Liver (tissue), 9 donors: ENCODE data around the gene TMEM86B. TPM values are rescaled to one million over a fixed set of nuclear protein-coding genes. Genes with fewer than 3 reads are reported as not detected.

Source experiments
- DNase-seq: peaks from one replicate; pipeline ENCODE4 v3.0.0-alpha.2; 2017; ENCODE audit warnings: low spot score
- H3K27ac ChIP-seq, 2 donors: one replicate each; pipeline ENCODE4 v1.7.0; 2013; ENCODE audit warnings: inconsistent platforms in 2 of 2, low read length in 2 of 2, control low read depth in 1 of 2, low read depth in 1 of 2, mild to moderate bottlenecking in 1 of 2
- H3K27me3 ChIP-seq, 4 donors: one replicate each; pipeline versions ENCODE4 v1.6.1 to v1.7.0; 2013; ENCODE audit warnings: low read length in 3 of 4, inconsistent platforms in 1 of 4, mild to moderate bottlenecking in 1 of 4, moderate library complexity in 1 of 4; ENCODE audit not compliant: control insufficient read depth in 4 of 4, insufficient read depth in 4 of 4
- H3K36me3 ChIP-seq, 4 donors: one replicate each; pipeline versions ENCODE4 v1.6.1 to v1.7.0; 2013; ENCODE audit warnings: low read length in 3 of 4, mild to moderate bottlenecking in 3 of 4, low read depth in 1 of 4, moderate library complexity in 1 of 4; ENCODE audit not compliant: control insufficient read depth in 4 of 4, insufficient read depth in 3 of 4
- H3K4me1 ChIP-seq, 4 donors: one replicate each; pipeline versions ENCODE4 v1.6.1 to v1.7.0; 2013; ENCODE audit warnings: low read length in 3 of 4, mild to moderate bottlenecking in 3 of 4, moderate library complexity in 1 of 4; ENCODE audit not compliant: control insufficient read depth in 4 of 4, insufficient read depth in 4 of 4
- H3K4me3 ChIP-seq, 3 donors: one replicate each; pipeline versions ENCODE4 v1.6.1 to v1.7.0; 2013; ENCODE audit warnings: low read length in 3 of 3, control low read depth in 1 of 3, low read depth in 1 of 3, mild to moderate bottlenecking in 1 of 3
- H3K9ac ChIP-seq, 2 donors: one replicate each; pipeline ENCODE4 v1.7.0; 2013; ENCODE audit warnings: low read length in 2 of 2, mild to moderate bottlenecking in 2 of 2, moderate library complexity in 2 of 2, control low read depth in 1 of 2, low read depth in 1 of 2
- H3K9me3 ChIP-seq, 4 donors: one replicate each; pipeline versions ENCODE4 v1.6.1 to v1.7.0; 2013; ENCODE audit warnings: low read length in 3 of 4; ENCODE audit not compliant: control insufficient read depth in 4 of 4
- ATF3 ChIP-seq: IDR thresholded peaks from 2 replicates; pipeline ENCODE4 v1.6.1; 2016; ENCODE audit warnings: antibody characterized with exemption
- CTCF ChIP-seq: fragments of 150-350 bp; IDR thresholded peaks from 2 replicates; pipeline ENCODE4 v1.5.1; 2017; ENCODE audit warnings: improper control_type of control experiment, low read depth, low read length; ENCODE audit not compliant: missing input control
- FOXA2 ChIP-seq: IDR thresholded peaks from 2 replicates; pipeline ENCODE4 v1.6.1; 2016; ENCODE audit warnings: antibody characterized with exemption
- GABPA ChIP-seq, 2 donors: IDR thresholded peaks in 1 of 2; conservative IDR thresholded peaks in 1 of 2; 2 replicates each; pipeline ENCODE4 v1.6.1; 2016; ENCODE audit warnings: antibody characterized with exemption in 2 of 2, mild to moderate bottlenecking in 1 of 2, moderate library complexity in 1 of 2
- HNF4A ChIP-seq, 2 donors: conservative IDR thresholded peaks; 2 replicates each; pipeline ENCODE4 v1.6.1; 2016; ENCODE audit warnings: antibody characterized with exemption in 2 of 2, mild to moderate bottlenecking in 2 of 2
- HNF4G ChIP-seq: IDR thresholded peaks from 2 replicates; pipeline ENCODE4 v1.6.1; 2016; ENCODE audit warnings: antibody characterized with exemption
- JUND ChIP-seq, 2 donors: IDR thresholded peaks; 2 replicates each; pipeline ENCODE4 v1.6.1; 2016; ENCODE audit warnings: antibody characterized with exemption in 2 of 2
- MAX ChIP-seq: IDR thresholded peaks from 2 replicates; pipeline ENCODE4 v1.6.1; 2016; ENCODE audit warnings: antibody characterized with exemption
- NR2F2 ChIP-seq: IDR thresholded peaks from 2 replicates; pipeline ENCODE4 v1.6.1; 2016; ENCODE audit warnings: antibody characterized with exemption
- RAD21 ChIP-seq, 2 donors: IDR thresholded peaks; 2 replicates each; pipeline ENCODE4 v1.6.1; 2016; ENCODE audit warnings: antibody characterized with exemption in 2 of 2, mild to moderate bottlenecking in 2 of 2
- REST ChIP-seq: IDR thresholded peaks from 2 replicates; pipeline ENCODE4 v1.6.1; 2016; ENCODE audit warnings: antibody characterized with exemption, mild to moderate bottlenecking
- RXRA ChIP-seq, 2 donors: IDR thresholded peaks; 2 replicates each; pipeline ENCODE4 v1.6.1; 2017 to 2018; ENCODE audit warnings: antibody characterized with exemption in 2 of 2, mild to moderate bottlenecking in 1 of 2
- SP1 ChIP-seq: IDR thresholded peaks from 2 replicates; pipeline ENCODE4 v1.6.1; 2018; ENCODE audit warnings: antibody characterized with exemption, mild to moderate bottlenecking
- TAF1 ChIP-seq: conservative IDR thresholded peaks from 2 replicates; pipeline ENCODE4 v1.6.1; 2016; ENCODE audit warnings: antibody characterized with exemption, mild to moderate bottlenecking
- YY1 ChIP-seq: IDR thresholded peaks from 2 replicates; pipeline ENCODE4 v1.6.1; 2016; ENCODE audit warnings: antibody characterized with exemption, mild to moderate bottlenecking
- ZBTB33 ChIP-seq: IDR thresholded peaks from 2 replicates; pipeline ENCODE4 v1.6.1; 2016; ENCODE audit warnings: antibody characterized with exemption
- WGBS: extraction: QIAGEN DNeasy Blood & Tissue Kit; methylation state at CpG from one replicate; pipeline ENCODE4 v1.1.7; 2013; 5-methylcytosine and 5-hydroxymethylcytosine counted together
- polyA plus RNA-seq, 2 donors: library from polyadenylated mRNA; stranded (reverse) in 1 of 2; unstranded in 1 of 2; fragments of 200-250 nt in 1 of 2; fragments of >200 nt in 1 of 2; fragmentation: Nextera tagmentation in 1 of 2; extraction: Ambion mirVana in 1 of 2; gene quantifications; one replicate each; pipeline versions ENCODE4 v1.2.1 to v1.2.3, GENCODE V29; 2013 to 2015
- total RNA-seq, 2 donors: library from RNA; depleted of rRNA; stranded (reverse); fragments of >200 nt; gene quantifications; one replicate each; pipeline ENCODE4 v1.2.3, GENCODE V29; 2014
- donor health status: healthy.
- donor health status: healthy.
- donor health status: healthy.
- donor health status: healthy.
- donor health status: healthy.

The TMEM86B gene
- total and polyA plus RNA-seq, 4 donors: 4.8 to 20.1 (median 16.6) TPM

GRCh38 chr19:55229789-55230182, 1.2 kb upstream of the TMEM86B start:
- no peak for TF ChIP-seq RXRA (IDR thresholded peaks at IDR 0.05)
- no peak for TF ChIP-seq CTCF
- no peak for TF ChIP-seq ATF3
- TF ChIP-seq FOXA2: no peak
- no peak for TF ChIP-seq NR2F2
- TF ChIP-seq YY1: no peak
- TF ChIP-seq MAX: no peak
- TF ChIP-seq GABPA (IDR thresholded peaks at IDR 0.05 in 1 of 2, conservative IDR thresholded peaks at IDR 0.05 in 1 of 2): no peak
- no peak for TF ChIP-seq HNF4G
- TF ChIP-seq REST: no peak
- no peak for TF ChIP-seq ZBTB33
- TF ChIP-seq RAD21 (IDR thresholded peaks at IDR 0.05): no peak
- TF ChIP-seq JUND (IDR thresholded peaks at IDR 0.05): no peak
- no peak for TF ChIP-seq HNF4A (conservative IDR thresholded peaks at IDR 0.05)
- TF ChIP-seq TAF1: no peak
- TF ChIP-seq SP1: no peak
- H3K27ac ChIP-seq: peak overlapping the region in 1 of 2 donors; percentile 81
- 72% methylated on average over 17 of the region's 17 CpGs for WGBS
- H3K27me3 ChIP-seq: no peaks in the 10 kb centered on the region
- peaks cover 8 to 37% (median 18%) of the 10 kb centered on the region in 4 donors for H3K36me3 ChIP-seq
- DNase-seq: no peak
- peaks cover 5 to 29% (median 23%) of the 10 kb centered on the region in 4 donors for H3K4me1 ChIP-seq
- H3K9ac ChIP-seq: no peak overlapping the region
- no peaks in the 10 kb centered on the region for H3K9me3 ChIP-seq
- no peak overlapping the region for H3K4me3 ChIP-seq
